HepG2 (cell line): ENCODE measurements around the gene ITK. TPM values are rescaled to one million over a fixed set of nuclear protein-coding genes. Genes with fewer than 3 reads are reported as not detected.

Source experiments
- ATAC-seq: fragments of 200-7000 bp; cut with Tn5 transposase; 3 replicates; pipeline ENCODE4 v1.9.1; 2020; ENCODE audit warnings: mild to moderate bottlenecking, moderate library complexity
- BruUV-seq: library from RNA; stranded (reverse); fragments of 400-500 nt; replicated peaks from 2 replicates; lab custom pipeline; 2021; lab: Mats Ljungman, UMichigan
- CTCF ChIA-PET: fragments of 300-600 bp; formaldehyde crosslinking; extraction: SDS; loops from one replicate; lab custom pipeline; 2021; ENCODE audit warnings: low total read pairs, inconsistent platforms, low intra/inter-chr PET ratio; lab: Yijun Ruan, JAX
- POLR2A ChIA-PET: fragments of 350-600 bp; sonication (Branson Sonifier 250); formaldehyde crosslinking; loops from one replicate; lab custom pipeline; 2020; ENCODE audit warnings: antibody characterized with exemption, inconsistent platforms; lab: Yijun Ruan, JAX
- DNase-seq: peaks from one replicate; pipeline ENCODE4 v3.0.0-alpha.2; 2015; ENCODE audit warnings: low spot score
- FAIRE-seq: peaks from 3 replicates; lab custom pipeline; 2011; peaks lifted over from hg19 to GRCh38; lab: Jason Lieb, UNC
- H2AFZ ChIP-seq: one replicate; pipeline ENCODE4 v1.6.1; 2011; ENCODE audit warnings: low read length, inconsistent platforms
- H3K27ac ChIP-seq: fragments of 300-600 bp; 3 replicates; pipeline ENCODE4 v1.8.0; 2011; ENCODE audit warnings: mixed run types, mild to moderate bottlenecking, mixed read lengths, low read length, inconsistent platforms; ENCODE audit not compliant: insufficient read depth; ENCODE audit errors: extremely low read length
- H3K27me3 ChIP-seq, 2 experiments: fragments of 200-600 bp in 1 of 2; 2 replicates in 1 of 2; 3 replicates in 1 of 2; pipeline versions ENCODE4 v1.6.0 to v1.8.0; 2011; ENCODE audit warnings: low read length in 2 of 2, mild to moderate bottlenecking in 2 of 2, moderate library complexity in 2 of 2, inconsistent platforms in 1 of 2; ENCODE audit not compliant: insufficient read depth in 2 of 2, control insufficient read depth in 1 of 2
- H3K36me3 ChIP-seq, 2 experiments: fragments of 200-600 bp in 1 of 2; replicated peaks in 1 of 2; 2 replicates in 1 of 2; 3 replicates in 1 of 2; pipeline versions ENCODE4 v1.5.1 to v1.8.0; 2011; ENCODE audit warnings: low read length in 2 of 2, inconsistent platforms in 1 of 2; ENCODE audit not compliant: insufficient read depth in 2 of 2, control insufficient read depth in 1 of 2
- H3K4me1 ChIP-seq: 2 replicates; pipeline ENCODE4 v1.5.1; 2012; ENCODE audit warnings: low read length, inconsistent platforms; ENCODE audit not compliant: insufficient read depth
- H3K4me2 ChIP-seq: 2 replicates; pipeline ENCODE4 v1.6.0; 2011; ENCODE audit warnings: low read depth, low read length, inconsistent platforms
- H3K4me3 ChIP-seq, 3 experiments: fragments of 200-600 bp in 1 of 3; sonication (generic), shearing (Covaris generic) in 1 of 3; replicated peaks in 1 of 3; 2 replicates each; pipeline ENCODE4 v1.5.1; 2011 to 2016; ENCODE audit warnings: low read length in 3 of 3, inconsistent platforms in 2 of 3, low read depth in 2 of 3, mild to moderate bottlenecking in 2 of 3, control low read depth in 1 of 3, mixed read lengths in 1 of 3; ENCODE audit not compliant: insufficient read depth in 1 of 3
- H3K79me2 ChIP-seq: one replicate; pipeline ENCODE4 v1.6.1; 2011; ENCODE audit warnings: low read length, inconsistent platforms; ENCODE audit not compliant: insufficient read depth
- H3K9ac ChIP-seq: 2 replicates; pipeline ENCODE4 v1.6.0; 2011; ENCODE audit warnings: mild to moderate bottlenecking, low read depth, low read length, inconsistent platforms; ENCODE audit not compliant: insufficient read depth
- H3K9me3 ChIP-seq: 2 replicates; pipeline ENCODE4 v1.5.1; 2012; ENCODE audit warnings: mild to moderate bottlenecking, low read length
- H4K20me1 ChIP-seq: 2 replicates; pipeline ENCODE4 v1.6.0; 2011; ENCODE audit warnings: inconsistent platforms, mild to moderate bottlenecking, low read length, moderate library complexity; ENCODE audit not compliant: insufficient read depth
- MED1 ChIP-seq: sonication (generic); formaldehyde crosslinking; IDR thresholded peaks from 2 replicates; pipeline ENCODE4 v1.4.0; 2020; ENCODE audit warnings: missing genetic modification reagents
- RFX1 ChIP-seq: fragments of 450-650 bp; IDR thresholded peaks from 2 replicates; pipeline ENCODE4 v1.6.1; 2017
- RFX3 ChIP-seq: IDR thresholded peaks from 2 replicates; pipeline ENCODE4 v1.6.1; 2016; ENCODE audit warnings: missing biosample characterization, missing genetic modification reagents
- SSRP1 ChIP-seq: IDR thresholded peaks from 2 replicates; pipeline ENCODE4 v1.6.1; 2016; ENCODE audit warnings: control low read depth
- ZBED4 ChIP-seq: sonication (generic); formaldehyde crosslinking; IDR thresholded peaks from 2 replicates; pipeline ENCODE4 v1.4.0; 2020; ENCODE audit warnings: missing genetic modification reagents, borderline replicate concordance
- ZNF142 ChIP-seq: sonication (generic); formaldehyde crosslinking; IDR thresholded peaks from 2 replicates; pipeline ENCODE4 v1.4.0; 2020; ENCODE audit warnings: missing genetic modification reagents
- ZNF20 ChIP-seq: sonication (generic); formaldehyde crosslinking; IDR thresholded peaks from 2 replicates; pipeline ENCODE4 v1.4.0; 2020; ENCODE audit warnings: mild to moderate bottlenecking, moderate library complexity, missing genetic modification reagents
- ZNF550 ChIP-seq: sonication (generic); formaldehyde crosslinking; IDR thresholded peaks from 2 replicates; pipeline ENCODE4 v1.4.0; 2020; ENCODE audit warnings: mild to moderate bottlenecking, missing genetic modification reagents, borderline replicate concordance
- ZSCAN29 ChIP-seq: sonication (generic); formaldehyde crosslinking; conservative IDR thresholded peaks from 2 replicates; pipeline ENCODE4 v1.4.0; 2020; ENCODE audit warnings: mild to moderate bottlenecking, missing genetic modification reagents
- WGBS: methylation state at CpG from one replicate; pipeline ENCODE4 v1.1.6; 2017; ENCODE audit warnings: low lambda C conversion rate; 5-methylcytosine and 5-hydroxymethylcytosine counted together
- in situ Hi-C: cut with HindIII; loops from 2 replicates; pipeline ENCODE4 v1.10.0; 2017; ENCODE audit warnings: low pct_unique_long_range_greater_than_20kb; ENCODE audit not compliant: extremely low pct_ligation_motif_present
- intact Hi-C: fragments of 100-400 bp; cut with micrococcal nuclease; formaldehyde crosslinking; loops from one replicate; pipeline ENCODE4 v1.10.0; 2022; ENCODE audit not compliant: unreplicated experiment
- polyA plus RNA-seq, 8 experiments: library from polyadenylated mRNA; depleted of rRNA in 3 of 8; stranded (reverse) in 7 of 8; unstranded in 1 of 8; fragments of >200 nt; fragmentation: Illumina TruSeq in 4 of 8; extraction: Trizol in 4 of 8; gene quantifications; 2 replicates each; pipeline versions ENCODE4 v1.2.1 to v1.2.3, GENCODE V29; 2011 to 2016; ENCODE audit warnings: low read depth in 4 of 8, missing spikeins in 1 of 8, mixed read lengths in 1 of 8; ENCODE audit not compliant: insufficient read depth in 1 of 8
- total RNA-seq, 5 experiments: library from RNA; depleted of rRNA; stranded (reverse); fragments of >200 nt; fragmentation: Illumina TruSeq; extraction: Trizol; gene quantifications; 2 replicates each; pipeline ENCODE4 v1.2.3, GENCODE V29; 2016; ENCODE audit warnings: low read depth in 1 of 5

Gene ITK
- total and polyA plus RNA-seq, 2 of the 13 experiments (the other 11 are each of a cell fraction or from before 2014, with no cell fraction given): 0.01 TPM; not detected in 1

- FAIRE-seq (no peak), ATAC-seq (no peak), DNase-seq (no peak)
- Histone ChIP-seq H3K9ac (no peak overlapping the region), H3K36me3 (no peaks in the 10 kb centered on the region), H3K79me2 (no peaks in the 10 kb centered on the region), H3K9me3 (no peaks in the 10 kb centered on the region), H4K20me1 (no peaks in the 10 kb centered on the region), H2AFZ (no peak overlapping the region), H3K4me2 (no peak overlapping the region), H3K27ac (no peak overlapping the region), H3K4me3 (no peak overlapping the region), H3K27me3 (peaks cover 0 to 4% of the 10 kb centered on the region in 2 experiments; a peak in 1 of 5 replicates), H3K4me1 (no peaks in the 10 kb centered on the region)
- TF ChIP-seq ZSCAN29 (CRISPR knock-in tag) (no peak), ZNF142 (CRISPR knock-in tag) (no peak), ZBED4 (CRISPR knock-in tag) (no peak), MED1 (CRISPR knock-in tag) (no peak), ZNF20 (CRISPR knock-in tag) (no peak), RFX3 (no peak), SSRP1 (no peak), ZNF550 (no peak), RFX1 (no peak)
- intact Hi-C loops (no loop called here), in situ Hi-C loops (no loop called here)
- no TSS peak for BruUV-seq
- ChIA-PET CTCF (no interaction called here), POLR2A (no interaction called here)
- WGBS: 43% methylated on average over 6 of the region's 6 CpGs
Measured at GRCh38 chr5:157232706-157233105, 52.1 kb downstream of the ITK start.
